IPS-18c (cell line): Measurements from ENCODE around the gene CCNY.
"Not testable (repeated sequence)": the region's sequence is repeated elsewhere in the genome, so short reads cannot be mapped to it uniquely, and the experiment has no call there.

Source experiments
- H3K4me3 ChIP-seq: 2 replicates; pipeline ENCODE4 v1.7.0; 2013; ENCODE audit warnings: low read depth, mild to moderate bottlenecking, low read length, moderate library complexity; ENCODE audit not compliant: insufficient read depth
- H3K9me3 ChIP-seq: one replicate; pipeline ENCODE4 v1.6.1; 2013; ENCODE audit warnings: mild to moderate bottlenecking, low read length, moderate library complexity; ENCODE audit not compliant: control insufficient read depth, insufficient read depth

CCNY gene

GRCh38 chr10:35336084-35336831 is at the start of gene CCNY:
Gene CCNY (plus strand): TSS chr10:35336509. CDS start chr10:35337054, 545 bp downstream.
- Histone ChIP-seq H3K4me3 (peak within 1 kb of the TSS; percentile 94), H3K9me3 (no peaks in the 10 kb centered on the region)

DNA sequence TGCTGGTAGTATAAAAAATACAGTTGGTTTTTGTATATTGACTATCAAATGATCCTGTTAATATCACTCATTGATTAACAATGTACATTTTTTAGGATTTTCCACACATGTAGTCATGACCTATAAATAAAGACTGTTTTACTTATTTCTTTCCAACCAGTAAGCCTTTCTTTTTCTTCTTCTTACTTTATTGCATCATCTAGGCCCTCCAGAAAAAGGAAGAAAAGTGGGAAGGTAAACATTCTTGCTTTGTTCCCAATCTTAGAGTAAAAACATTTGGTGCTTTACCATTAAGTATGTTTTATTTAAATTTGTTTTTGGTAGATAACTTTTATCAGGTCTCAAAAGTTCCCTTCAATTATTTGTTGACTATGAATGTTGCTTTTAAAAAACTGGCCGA is 47.1 kb upstream of the CCNY start:
- Histone ChIP-seq H3K9me3 (no peaks in the 10 kb centered on the region), H3K4me3 (no peak overlapping the region)

GRCh38 chr10:35294506-35294905 is 41.8 kb upstream of the CCNY start:
- Histone ChIP-seq H3K4me3 (no peak overlapping the region), H3K9me3 (no peaks in the 10 kb centered on the region)

- Histone ChIP-seq H3K9me3 (no peaks in the 10 kb centered on the region), H3K4me3 (no peak overlapping the region)
Observed at GRCh38 chr10:35299016-35299415, 37.3 kb upstream of the CCNY start.

- no peak overlapping the region for H3K4me3 ChIP-seq
- no peaks in the 10 kb centered on the region for H3K9me3 ChIP-seq
Observed at GRCh38 chr10:35300063-35300699, 36.1 kb upstream of the CCNY start.

DNA sequence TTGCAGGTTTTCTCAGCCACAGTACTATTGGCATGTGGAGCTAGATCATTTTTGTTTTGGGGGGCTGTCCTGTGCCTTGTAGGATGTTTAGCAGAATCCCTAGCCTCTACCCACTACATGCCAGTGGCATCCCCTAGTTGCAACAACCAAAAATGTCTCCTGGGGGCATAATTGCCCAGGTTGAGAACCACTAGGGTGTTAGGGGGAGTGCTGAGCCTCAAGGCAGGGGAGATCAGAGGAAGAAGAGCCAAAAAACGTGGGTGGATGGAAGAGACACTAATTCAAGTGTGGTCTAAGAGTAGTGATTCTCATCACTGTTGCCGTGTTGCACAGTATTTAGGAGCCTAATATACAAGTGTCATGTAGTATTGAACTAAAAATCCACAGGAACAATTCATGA is 31.7 kb upstream of the CCNY start:
- H3K4me3 ChIP-seq = no peak overlapping the region
- H3K9me3 ChIP-seq = no peaks in the 10 kb centered on the region

DNA sequence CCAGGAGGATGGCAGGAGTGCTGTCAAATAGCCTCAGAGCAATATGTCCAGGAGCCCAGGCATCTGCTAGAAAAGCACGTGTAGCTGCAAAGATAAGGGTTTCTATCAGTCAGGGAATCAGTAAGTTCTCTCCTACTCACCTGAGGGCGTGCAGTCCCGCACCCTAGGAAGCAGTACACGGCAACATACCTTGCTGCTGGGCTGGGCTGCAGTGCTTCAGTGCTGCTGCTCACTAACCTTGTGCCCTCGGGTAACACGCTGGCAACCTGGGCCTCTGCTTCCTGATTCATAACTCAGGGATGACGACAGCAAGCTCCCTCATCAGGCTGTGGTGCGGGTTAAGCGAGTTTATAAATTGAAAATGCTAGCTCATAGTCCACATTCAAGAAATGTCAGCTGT is 29.5 kb upstream of the CCNY start:
- no peaks in the 10 kb centered on the region for H3K9me3 ChIP-seq
- no peak overlapping the region for H3K4me3 ChIP-seq

GRCh38 chr10:35307297-35307696 is 29.0 kb upstream of the CCNY start:
- no peak overlapping the region for H3K4me3 ChIP-seq
- no peaks in the 10 kb centered on the region for H3K9me3 ChIP-seq

DNA sequence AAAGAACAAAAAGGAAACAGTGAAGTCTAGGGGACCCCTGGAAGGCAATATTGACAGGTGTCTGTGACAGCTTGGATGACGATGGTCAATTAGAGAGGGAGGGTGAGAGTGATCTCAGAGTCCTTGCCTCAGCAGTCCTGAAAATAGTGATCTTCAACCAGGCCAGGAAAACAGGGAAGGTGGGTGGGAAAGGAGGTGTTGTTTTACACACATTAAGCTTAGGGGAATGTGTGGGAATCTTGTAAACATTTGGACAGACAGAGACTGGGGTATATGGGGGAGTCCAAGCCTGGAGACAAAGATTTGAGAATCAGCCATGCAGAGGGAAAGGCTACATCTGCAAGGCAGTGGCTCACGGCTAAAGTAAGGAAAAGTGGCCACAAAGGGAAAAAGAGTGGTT is 27.5 kb upstream of the CCNY start:
- no peaks in the 10 kb centered on the region for H3K9me3 ChIP-seq
- H3K4me3 ChIP-seq = no peak overlapping the region

GRCh38 chr10:35314142-35314541 is 22.2 kb upstream of the CCNY start:
- not testable (repeated sequence) for H3K9me3 ChIP-seq, H3K4me3 ChIP-seq

DNA sequence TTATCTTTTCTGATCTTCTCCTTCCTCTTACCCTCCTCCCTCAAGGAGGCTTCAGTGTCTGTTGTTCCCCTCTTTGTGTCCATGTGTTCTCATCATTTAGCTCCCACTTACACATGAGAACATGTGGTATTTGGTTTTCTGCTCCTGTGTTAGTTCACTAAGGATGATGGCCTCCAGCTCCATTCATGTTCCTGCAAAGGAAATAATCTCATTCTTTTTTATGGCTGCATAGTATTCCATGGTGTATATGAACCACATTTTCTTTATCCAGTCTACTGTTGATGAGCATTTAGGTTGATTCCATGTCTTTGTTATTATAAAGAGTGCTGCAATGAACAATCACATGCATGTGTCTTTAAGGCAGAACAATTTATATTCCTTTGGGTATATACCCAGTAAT is 21.1 kb upstream of the CCNY start:
- not testable (repeated sequence) for H3K4me3 ChIP-seq, H3K9me3 ChIP-seq

DNA sequence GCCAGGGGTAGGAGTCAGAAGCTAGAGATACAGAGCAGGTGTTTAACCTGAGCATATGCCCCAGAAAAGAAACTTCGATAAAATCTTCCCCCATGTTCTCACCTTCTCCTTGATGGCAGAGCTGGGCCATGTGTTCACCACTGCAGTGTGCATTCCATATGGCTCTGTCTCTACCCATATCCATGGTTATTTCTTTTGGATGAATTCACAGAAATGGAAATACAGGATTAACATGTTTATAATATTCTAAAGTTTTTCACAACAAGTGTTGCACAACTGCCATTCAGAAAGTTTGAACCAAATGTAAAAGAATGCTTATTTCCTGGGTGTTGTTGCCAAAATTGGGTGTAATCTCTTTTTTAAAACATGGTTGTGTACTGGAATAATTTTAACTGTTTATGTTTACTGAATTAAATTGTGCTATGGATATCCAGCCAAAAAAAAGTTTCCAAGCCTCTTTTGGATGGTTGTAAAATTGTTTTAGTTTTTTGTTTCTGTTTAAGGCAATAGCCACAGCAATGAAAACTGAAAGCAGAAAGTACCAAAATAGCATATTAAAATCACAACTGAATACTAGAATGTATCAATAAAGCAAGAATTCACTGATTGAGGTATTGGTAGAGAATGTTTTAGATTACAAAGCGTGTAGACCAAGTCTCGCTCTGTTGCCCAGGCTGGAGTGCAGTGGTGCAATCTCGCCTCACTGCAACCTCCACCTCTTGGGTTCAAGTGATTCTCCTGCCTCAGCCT is 19.9 kb upstream of the CCNY start:
- H3K4me3 ChIP-seq = no peak overlapping the region

DNA sequence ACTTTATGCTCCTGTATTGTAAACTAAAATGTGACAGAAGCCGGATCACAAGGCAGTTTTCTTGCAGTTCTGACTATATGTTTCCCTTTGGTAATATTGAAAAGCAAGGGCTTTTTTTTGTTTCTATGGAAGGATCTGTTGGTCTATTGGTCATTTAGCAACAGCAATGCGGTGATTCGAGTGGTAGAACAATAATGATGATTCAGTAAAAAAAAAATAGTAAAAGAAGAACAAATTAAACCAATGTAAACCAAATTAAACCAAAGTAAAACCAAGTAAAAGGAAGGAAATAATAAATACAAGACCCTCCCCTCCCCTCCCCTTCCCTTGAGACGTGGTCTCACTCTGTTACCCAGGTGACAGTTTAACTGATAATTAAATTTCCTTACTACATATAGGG is 17.8 kb upstream of the CCNY start:
- Histone ChIP-seq H3K4me3 (no peak overlapping the region), H3K9me3 (peaks cover 2% of the 10 kb centered on the region)

More for the DNA sequence above, 19.9 kb upstream of the CCNY start:
- peaks cover 2% of the 10 kb centered on the region for H3K9me3 ChIP-seq

DNA sequence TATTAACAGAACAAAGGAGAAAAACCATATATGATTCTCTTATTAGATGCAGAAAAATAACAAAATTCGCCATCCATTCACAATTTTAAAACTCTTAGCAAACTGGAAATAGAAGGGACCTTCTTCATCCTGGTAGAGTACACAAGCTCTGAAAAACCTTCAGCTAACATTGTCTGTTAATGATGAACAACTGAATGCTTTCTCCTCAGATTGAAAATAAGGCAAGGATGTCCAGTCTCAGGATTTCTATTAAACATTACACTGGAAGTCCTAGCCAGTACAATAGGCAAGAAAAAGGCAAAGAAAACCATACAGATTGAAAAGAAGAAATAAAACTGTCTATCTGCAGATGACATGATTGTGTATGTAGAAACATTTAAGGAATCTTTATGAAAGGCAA is 16.0 kb upstream of the CCNY start:
- Histone ChIP-seq H3K4me3 (no peak overlapping the region), H3K9me3 (peaks cover 2% of the 10 kb centered on the region)

DNA sequence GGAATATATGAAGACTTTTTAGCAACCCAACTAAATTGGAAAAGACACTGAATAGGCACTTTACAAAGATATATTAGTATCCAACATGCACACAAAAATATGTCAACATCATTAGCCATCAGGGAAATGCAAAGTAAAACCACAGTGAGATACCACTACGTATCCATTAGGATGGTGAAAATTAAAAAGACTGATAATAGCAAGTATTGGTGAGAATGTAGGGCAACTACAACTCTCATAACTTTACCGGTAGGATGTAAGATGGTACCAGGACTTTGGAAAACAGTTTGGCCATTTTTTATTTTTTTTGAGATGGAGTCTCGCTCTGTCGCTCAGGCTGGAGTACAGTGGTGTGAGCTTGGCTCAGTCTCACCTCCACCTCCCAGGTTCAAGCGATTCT is 13.7 kb upstream of the CCNY start:
- Histone ChIP-seq H3K4me3 (no peak overlapping the region), H3K9me3 (peaks cover 2% of the 10 kb centered on the region)

- no peak overlapping the region for H3K4me3 ChIP-seq
- H3K9me3 ChIP-seq = no peaks in the 10 kb centered on the region
Observed at GRCh38 chr10:35324196-35324595, 12.1 kb upstream of the CCNY start.

DNA sequence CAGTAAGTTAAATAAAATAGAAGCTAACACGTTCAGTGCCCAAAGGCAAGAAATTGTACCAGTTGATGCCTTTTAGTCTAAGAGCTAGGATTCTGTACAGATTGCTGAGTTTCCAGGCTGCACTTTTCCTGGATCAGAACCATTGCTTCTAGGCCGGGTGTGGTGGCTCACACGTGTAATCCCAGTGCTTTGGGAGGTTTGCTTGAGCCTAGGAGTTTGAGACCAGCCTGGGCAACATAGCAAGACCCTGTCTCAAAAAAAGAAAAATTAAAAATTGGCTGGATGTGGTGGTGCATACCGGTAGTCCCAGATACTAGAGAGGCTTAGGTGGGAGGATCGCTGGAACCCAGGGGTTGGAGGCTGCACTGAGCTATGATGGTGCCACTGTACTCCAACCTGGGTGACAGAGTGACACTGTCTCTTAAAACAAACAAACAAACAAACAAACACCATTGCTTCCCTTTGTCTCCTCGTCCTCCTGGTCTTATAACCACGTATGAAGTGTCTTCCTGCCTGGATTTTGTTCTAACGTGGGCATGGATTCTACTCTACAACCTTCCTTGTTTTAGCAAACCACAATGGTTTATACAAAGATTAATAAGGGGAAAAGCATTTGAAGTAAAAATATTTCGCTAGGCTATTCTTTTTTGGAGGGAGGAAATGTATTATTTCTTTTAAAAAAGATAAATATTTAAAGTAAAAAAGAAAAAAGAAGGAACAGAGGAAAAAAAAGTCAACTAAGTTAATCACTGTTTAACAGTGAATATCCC is 9.7 kb upstream of the CCNY start:
- no peaks in the 10 kb centered on the region for H3K9me3 ChIP-seq
- no peak overlapping the region for H3K4me3 ChIP-seq
